GM19238 (cell line): ENCODE measurements around the gene NEO1.
"Not testable (repeated sequence)": the region's sequence is repeated elsewhere in the genome, so short reads cannot be mapped to it uniquely, and the experiment has no call there.

Experiments used
- DNase-seq: peaks from one replicate; pipeline ENCODE4 v3.0.0; 2011; ENCODE audit warnings: low spot score; ENCODE audit not compliant: insufficient read length

NEO1 gene

GRCh38 chr15:73195166-73195565 is 142.9 kb downstream of the NEO1 start:
- no peak for DNase-seq

GRCh38 chr15:73196113-73196512 is 143.8 kb downstream of the NEO1 start:
- DNase-seq = no peak

- DNase-seq = no peak
Observed at GRCh38 chr15:73200339-73200738, 148.1 kb downstream of the NEO1 start.

GRCh38 chr15:73210630-73211029 is 158.4 kb downstream of the NEO1 start:
- no peak for DNase-seq

- DNase-seq = no peak
Observed at GRCh38 chr15:73212424-73212823, 160.2 kb downstream of the NEO1 start.

- not testable (repeated sequence) for DNase-seq
Observed at GRCh38 chr15:73221450-73221849, 169.2 kb downstream of the NEO1 start.

GRCh38 chr15:73225358-73226015 is 173.2 kb downstream of the NEO1 start:
- DNase-seq = no peak

- no peak for DNase-seq
Observed at GRCh38 chr15:73226093-73226814, 174.0 kb downstream of the NEO1 start.

- no peak for DNase-seq
Observed at GRCh38 chr15:73227433-73228056, 175.3 kb downstream of the NEO1 start.

- DNase-seq = no peak
Observed at GRCh38 chr15:73228128-73228646, 175.9 kb downstream of the NEO1 start.

- no peak for DNase-seq
Observed at GRCh38 chr15:73231661-73232419, 179.6 kb downstream of the NEO1 start.

- DNase-seq = no peak
Observed at GRCh38 chr15:73232776-73233175, 180.5 kb downstream of the NEO1 start.

- no peak for DNase-seq
Observed at GRCh38 chr15:73233623-73234022, 181.4 kb downstream of the NEO1 start.

GRCh38 chr15:73237910-73238309 is 185.6 kb downstream of the NEO1 start:
- no peak for DNase-seq

GRCh38 chr15:73239564-73240215 is 187.4 kb downstream of the NEO1 start:
- DNase-seq = no peak

- DNase-seq = peak; percentile 28
Observed at GRCh38 chr15:73240866-73241499, 188.7 kb downstream of the NEO1 start.

- DNase-seq = no peak
Observed at GRCh38 chr15:73244333-73244732, 192.1 kb downstream of the NEO1 start.

GRCh38 chr15:73246439-73246838 is 194.2 kb downstream of the NEO1 start:
- no peak for DNase-seq

- no peak for DNase-seq
Observed at GRCh38 chr15:73246898-73247297, 194.6 kb downstream of the NEO1 start.

GRCh38 chr15:73247331-73247730 is 195.1 kb downstream of the NEO1 start:
- DNase-seq = no peak

- DNase-seq = no peak
Observed at GRCh38 chr15:73249499-73249898, 197.2 kb downstream of the NEO1 start.
